A549 treated with AZD9567 at 1 μM for 4 hours (cell line): Measurements from ENCODE around the gene TMEM30B. TPM values are rescaled to one million over a fixed set of nuclear protein-coding genes. Genes with fewer than 3 reads are reported as not detected.

ENCODE experiments used
- total RNA-seq: library from RNA; stranded (reverse); fragments of 200-300 nt; extraction: Qiagen RNA extraction; gene quantifications from 5 replicates; pipeline ENCODE4 v1.2.3, GENCODE V29; 2022; ENCODE audit not compliant: insufficient read depth

The TMEM30B gene, protein sequence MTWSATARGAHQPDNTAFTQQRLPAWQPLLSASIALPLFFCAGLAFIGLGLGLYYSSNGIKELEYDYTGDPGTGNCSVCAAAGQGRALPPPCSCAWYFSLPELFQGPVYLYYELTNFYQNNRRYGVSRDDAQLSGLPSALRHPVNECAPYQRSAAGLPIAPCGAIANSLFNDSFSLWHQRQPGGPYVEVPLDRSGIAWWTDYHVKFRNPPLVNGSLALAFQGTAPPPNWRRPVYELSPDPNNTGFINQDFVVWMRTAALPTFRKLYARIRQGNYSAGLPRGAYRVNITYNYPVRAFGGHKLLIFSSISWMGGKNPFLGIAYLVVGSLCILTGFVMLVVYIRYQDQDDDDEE
- total RNA-seq: 0.14 to 0.20 TPM (median 0.18 TPM) in 4 of 5 replicates, not detected in the other

DNA sequence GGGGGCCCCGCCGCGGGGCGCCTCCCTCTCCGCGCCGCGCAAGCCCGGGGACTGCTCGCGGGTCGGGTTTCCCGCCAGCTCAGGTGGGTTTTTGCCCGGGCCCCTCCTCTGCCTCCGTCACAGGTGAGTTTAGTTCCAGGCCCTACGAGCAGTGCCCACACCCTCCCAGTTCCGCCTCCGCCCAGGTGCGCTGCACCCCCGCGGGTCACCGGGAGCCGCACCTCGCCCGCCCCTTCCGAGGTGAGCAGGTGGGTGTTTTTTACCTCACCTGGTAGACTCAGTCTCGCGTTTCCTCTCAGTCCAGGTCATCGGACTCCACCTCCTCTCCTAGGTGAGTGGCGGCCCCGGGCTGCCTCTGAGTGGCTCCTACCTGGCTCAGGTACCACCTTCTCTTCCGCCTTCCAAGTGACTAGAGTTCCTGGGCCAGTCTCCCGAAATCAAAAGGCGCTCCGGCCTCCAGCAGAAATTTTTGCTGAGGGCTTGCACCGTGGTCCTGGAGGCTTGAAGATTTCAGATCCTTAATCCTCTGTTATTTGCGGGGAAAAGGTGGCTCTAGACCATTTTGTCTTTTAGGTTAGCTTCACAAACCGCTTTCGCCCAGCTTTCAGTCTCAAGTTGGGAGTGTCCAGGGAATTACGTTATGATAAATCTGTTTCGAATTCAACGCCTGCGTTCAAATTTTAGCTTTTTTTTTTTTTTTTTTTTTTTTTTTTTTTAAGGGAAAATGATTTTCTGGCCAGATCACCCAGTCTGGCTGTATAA is at the start of gene TMEM30B:
TMEM30B (minus strand) TSS at position 153 of the 762 bp plus-strand sequence. CDS start 191 bp downstream, outside the sequence.

DNA sequence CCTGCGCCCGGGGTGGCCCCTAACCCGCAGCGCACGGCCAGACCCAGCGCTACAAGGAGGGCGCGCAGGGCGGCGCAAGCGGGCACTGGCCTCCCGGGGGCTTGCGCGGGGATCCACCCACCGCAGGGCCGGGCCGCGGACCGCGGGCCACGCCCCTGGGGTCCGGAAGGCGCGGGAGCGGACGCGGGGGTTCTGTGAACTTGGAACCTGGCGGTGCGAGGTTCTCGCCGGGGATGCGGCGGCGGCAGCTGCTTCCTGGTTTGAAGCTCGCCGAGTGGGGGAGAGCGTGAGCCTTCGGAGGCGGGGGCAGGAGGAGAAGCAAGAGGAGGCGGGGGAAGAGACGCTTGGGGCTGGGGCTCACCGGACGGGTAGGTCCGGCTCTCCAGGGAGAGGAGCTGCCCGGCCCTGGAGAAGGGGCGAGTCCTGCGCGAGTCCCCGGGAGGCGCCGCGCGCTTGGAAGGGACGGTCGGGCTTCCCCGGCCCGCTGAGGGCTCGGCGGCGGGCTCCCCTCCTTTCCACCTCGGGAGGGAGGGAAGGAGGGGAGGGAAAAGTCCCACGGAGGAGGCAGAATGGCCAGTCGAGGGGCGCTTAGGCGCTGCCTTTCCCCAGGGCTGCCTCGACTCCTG is 40.4 kb upstream of the TMEM30B start, which contains the start of gene PRKCH:
PRKCH (plus strand) TSS at position 195 of the 626 bp plus-strand sequence. CDS start 523 bp downstream, outside the sequence.

Other genes starting within 250 kb of the TMEM30B start
- 3.4 to 11.4 TPM (median 3.8 TPM) in 5 replicates for gene PRKCH, start 40.2 kb upstream of the TMEM30B start, total RNA-seq